ENCODE measurements around the gene TMTC1.

DNA sequence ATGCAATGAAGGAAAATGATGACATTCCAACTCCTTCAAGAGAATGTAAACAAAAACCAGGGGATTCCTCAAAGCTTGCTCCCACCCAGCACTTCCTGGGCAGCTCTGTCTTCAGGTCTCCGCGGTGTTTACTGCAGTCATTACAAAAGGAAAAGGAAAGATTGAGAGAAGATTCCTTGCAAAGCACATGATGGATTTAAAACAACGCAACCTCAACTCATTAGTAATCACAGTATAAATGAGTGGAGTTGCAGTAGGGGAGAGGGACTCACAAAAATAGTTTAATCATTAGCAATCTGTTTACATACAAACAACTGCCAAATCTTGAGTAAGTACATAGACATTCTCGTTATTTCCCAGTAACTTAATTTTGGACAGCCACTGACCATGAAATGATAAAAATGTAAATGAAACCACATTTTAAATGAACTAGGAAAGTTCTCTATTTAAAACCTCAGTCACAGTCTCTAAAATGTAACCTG is 236.6 kb downstream of the TMTC1 start:
- TF ChIP-seq, protein P1, sequence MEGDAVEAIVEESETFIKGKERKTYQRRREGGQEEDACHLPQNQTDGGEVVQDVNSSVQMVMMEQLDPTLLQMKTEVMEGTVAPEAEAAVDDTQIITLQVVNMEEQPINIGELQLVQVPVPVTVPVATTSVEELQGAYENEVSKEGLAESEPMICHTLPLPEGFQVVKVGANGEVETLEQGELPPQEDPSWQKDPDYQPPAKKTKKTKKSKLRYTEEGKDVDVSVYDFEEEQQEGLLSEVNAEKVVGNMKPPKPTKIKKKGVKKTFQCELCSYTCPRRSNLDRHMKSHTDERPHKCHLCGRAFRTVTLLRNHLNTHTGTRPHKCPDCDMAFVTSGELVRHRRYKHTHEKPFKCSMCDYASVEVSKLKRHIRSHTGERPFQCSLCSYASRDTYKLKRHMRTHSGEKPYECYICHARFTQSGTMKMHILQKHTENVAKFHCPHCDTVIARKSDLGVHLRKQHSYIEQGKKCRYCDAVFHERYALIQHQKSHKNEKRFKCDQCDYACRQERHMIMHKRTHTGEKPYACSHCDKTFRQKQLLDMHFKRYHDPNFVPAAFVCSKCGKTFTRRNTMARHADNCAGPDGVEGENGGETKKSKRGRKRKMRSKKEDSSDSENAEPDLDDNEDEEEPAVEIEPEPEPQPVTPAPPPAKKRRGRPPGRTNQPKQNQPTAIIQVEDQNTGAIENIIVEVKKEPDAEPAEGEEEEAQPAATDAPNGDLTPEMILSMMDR (IDR thresholded peaks at IDR 0.05; ENCODE audit: poor library complexity): no peak
- no peak for TF ChIP-seq EZH2 (IDR thresholded peaks at IDR 0.05; ENCODE audit: borderline replicate concordance)

Measured in hepatocyte (in vitro differentiated cells).